GM23338 (cell line): Measurements from ENCODE around the gene ARMH1. TPM values are rescaled to one million over a fixed set of nuclear protein-coding genes. Genes with fewer than 3 reads are reported as not detected.

Experiments
- ATAC-seq: fragments of 200-7000 bp; cut with Tn5 transposase; 3 replicates; pipeline ENCODE4 v1.9.1; 2020
- DNase-seq: peaks from one replicate; pipeline ENCODE4 v3.0.0-alpha.2; 2015; ENCODE audit warnings: low spot score
- H2AFZ ChIP-seq: fragments of 200-600 bp; sonication (generic); 2 replicates; pipeline ENCODE4 v1.8.0; 2016; ENCODE audit warnings: antibody characterized with exemption, mild to moderate bottlenecking, moderate library complexity
- H3F3A ChIP-seq: fragments of 200-600 bp; sonication (generic); replicated peaks from 2 replicates; pipeline ENCODE4 v1.8.0; 2017; ENCODE audit warnings: antibody characterized with exemption, mixed run types, low read depth
- H3K27ac ChIP-seq: fragments of 200-600 bp; sonication (generic); 2 replicates; pipeline ENCODE4 v1.6.1; 2016; ENCODE audit warnings: low read depth
- H3K27me3 ChIP-seq: fragments of 200-600 bp; sonication (generic); 2 replicates; pipeline ENCODE4 v1.8.0; 2016; ENCODE audit warnings: mild to moderate bottlenecking, mixed run types, moderate library complexity; ENCODE audit not compliant: insufficient read depth
- H3K36me3 ChIP-seq: fragments of 200-600 bp; sonication (generic); 2 replicates; pipeline ENCODE4 v1.8.0; 2016; ENCODE audit warnings: mild to moderate bottlenecking; ENCODE audit not compliant: insufficient read depth
- H3K4me1 ChIP-seq: fragments of 200-600 bp; sonication (generic); 2 replicates; pipeline ENCODE4 v1.8.0; 2016; ENCODE audit warnings: mild to moderate bottlenecking, moderate library complexity; ENCODE audit not compliant: insufficient read depth
- H3K4me2 ChIP-seq: fragments of 200-600 bp; sonication (generic); 2 replicates; pipeline ENCODE4 v1.7.1; 2017; ENCODE audit warnings: mixed run types
- H3K4me3 ChIP-seq: fragments of 200-600 bp; sonication (generic); 2 replicates; pipeline ENCODE4 v1.6.1; 2016; ENCODE audit warnings: mixed run types
- H3K79me2 ChIP-seq: fragments of 200-600 bp; sonication (generic); replicated peaks from 2 replicates; pipeline ENCODE4 v1.8.0; 2017; ENCODE audit warnings: mild to moderate bottlenecking; ENCODE audit not compliant: insufficient read depth
- H3K9me2 ChIP-seq: fragments of 200-600 bp; sonication (generic); 2 replicates; pipeline ENCODE4 v1.8.0; 2017; ENCODE audit not compliant: insufficient read depth
- H4K20me1 ChIP-seq: fragments of 200-600 bp; sonication (generic); replicated peaks from 2 replicates; pipeline ENCODE4 v1.8.0; 2017; ENCODE audit warnings: mild to moderate bottlenecking; ENCODE audit not compliant: insufficient read depth
- H3K27ac Mint-ChIP-seq: 2 replicates; pipeline ENCODE4 v1.8.0; 2020; ENCODE audit warnings: inconsistent platforms, mild to moderate bottlenecking, moderate library complexity, mixed read lengths
- H3K27me3 Mint-ChIP-seq: 3 replicates; pipeline ENCODE4 v1.8.0; 2022; ENCODE audit warnings: low read depth, mild to moderate bottlenecking, moderate library complexity, mixed read lengths, inconsistent platforms; ENCODE audit not compliant: insufficient read depth, poor library complexity
- H3K36me3 Mint-ChIP-seq: 3 replicates; pipeline ENCODE4 v1.8.0; 2021; ENCODE audit warnings: low read depth, mild to moderate bottlenecking, inconsistent platforms, moderate library complexity, mixed read lengths
- H3K4me1 Mint-ChIP-seq: 3 replicates; pipeline ENCODE4 v1.8.0; 2020; ENCODE audit warnings: mild to moderate bottlenecking, inconsistent platforms, mixed read lengths
- H3K4me3 Mint-ChIP-seq: 3 replicates; pipeline ENCODE4 v1.8.0; 2021; ENCODE audit warnings: moderate library complexity, mild to moderate bottlenecking, inconsistent platforms, mixed read lengths
- H3K9me3 Mint-ChIP-seq: 3 replicates; pipeline ENCODE4 v1.8.0; 2020; ENCODE audit warnings: moderate library complexity, mild to moderate bottlenecking, inconsistent platforms, mixed read lengths
- CREB1 ChIP-seq: fragments of 250-450 bp; sonication (Bioruptor Pico); IDR thresholded peaks from 2 replicates; pipeline ENCODE4 v1.5.0; 2020; ENCODE audit warnings: low read depth, mild to moderate bottlenecking, moderate library complexity
- CTCF ChIP-seq, 2 experiments: fragments of 200-600 bp in 1 of 2; sonication (generic) in 1 of 2; conservative IDR thresholded peaks; 2 replicates each; pipeline versions ENCODE4 v1.5.1 to v1.6.1; 2016 to 2017; ENCODE audit warnings: antibody characterized with exemption in 2 of 2, low read depth in 2 of 2, mild to moderate bottlenecking in 2 of 2, moderate library complexity in 1 of 2
- EZH2 ChIP-seq: fragments of 200-600 bp; sonication (generic); IDR thresholded peaks from one replicate; pipeline ENCODE4 v1.8.0; 2017; ENCODE audit warnings: antibody characterized with exemption, mild to moderate bottlenecking, low read depth; ENCODE audit not compliant: unreplicated experiment
- EZH2phosphoT487 ChIP-seq: fragments of 200-600 bp; sonication (generic); IDR thresholded peaks from one replicate; pipeline ENCODE4 v1.8.1; 2018; ENCODE audit warnings: antibody characterized with exemption; ENCODE audit not compliant: unreplicated experiment
- JUNB ChIP-seq: IDR thresholded peaks from one replicate; pipeline ENCODE4 v1.6.1; 2016; ENCODE audit warnings: antibody characterized with exemption; ENCODE audit not compliant: unreplicated experiment
- REST ChIP-seq: IDR thresholded peaks from one replicate; pipeline ENCODE4 v1.6.1; 2018; ENCODE audit warnings: antibody characterized with exemption; ENCODE audit not compliant: unreplicated experiment
- polyA plus RNA-seq: library from polyadenylated mRNA; unstranded; fragments of >200 nt; fragmentation: Nextera tagmentation; extraction: Ambion mirVana; gene quantifications from 2 replicates; pipeline ENCODE4 v1.2.1, GENCODE V29; 2016
- total RNA-seq: library from RNA; depleted of rRNA; stranded (reverse); fragments of >200 nt; shearing (Covaris generic); gene quantifications from 2 replicates; pipeline ENCODE4 v1.2.3, GENCODE V29; 2014

ARMH1 gene
- total and polyA plus RNA-seq, 2 experiments from 2014 or later: 0.31 TPM; not detected in 1

GRCh38 chr1:44652445-44653106, 21.9 kb upstream of the ARMH1 start:
- peaks cover 41% of the 10 kb centered on the region for H3K4me1 Mint-ChIP-seq
- no peaks in the 10 kb centered on the region for H3K79me2 ChIP-seq
- no peak overlapping the region for H3K4me3 ChIP-seq
- H3K4me2 ChIP-seq: no peak overlapping the region
- H3K4me3 Mint-ChIP-seq: no peak overlapping the region
- H3K36me3 Mint-ChIP-seq: peaks cover 32% of the 10 kb centered on the region
- H4K20me1 ChIP-seq: peaks cover 12% of the 10 kb centered on the region
- H3K9me2 ChIP-seq: no peaks in the 10 kb centered on the region
- H3K27ac ChIP-seq: peak overlapping the region; percentile 84; the same call in 1 of the 2 replicates
- peaks cover 10% of the 10 kb centered on the region; the same call in 1 of the 2 replicates for H3F3A ChIP-seq
- no peaks in the 10 kb centered on the region for H3K27me3 ChIP-seq
- TF ChIP-seq CTCF (conservative IDR thresholded peaks at IDR 0.05; ENCODE audit: low read depth in 2 of 2) (peak; percentile 96 to 99), REST (no peak), CREB1 (CRISPR knock-in tag) (0 out of 2 replicates have a peak, but pooled peaks have one; percentile 18)
- peaks cover 13% of the 10 kb centered on the region for H3K27me3 Mint-ChIP-seq
- H2AFZ ChIP-seq: no peak overlapping the region
- H3K9me3 Mint-ChIP-seq: no peaks in the 10 kb centered on the region
- DNase-seq (peak; percentile 86), ATAC-seq (peak; percentile 79)
- peaks cover 7% of the 10 kb centered on the region; the same call in 1 of the 2 replicates for H3K36me3 ChIP-seq
- peaks cover 14% of the 10 kb centered on the region; the same call in 1 of the 2 replicates for H3K4me1 ChIP-seq
- 0 out of 2 replicates have a peak overlapping the region, but pooled peaks have one; percentile 28 for H3K27ac Mint-ChIP-seq

GRCh38 chr1:44653107-44653964, 21.2 kb upstream of the ARMH1 start:
- Histone ChIP-seq H3K4me1 (peaks cover 14% of the 10 kb centered on the region; the same call in 1 of the 2 replicates), H4K20me1 (peaks cover 12% of the 10 kb centered on the region), H2AFZ (no peak overlapping the region), H3F3A (peaks cover 10% of the 10 kb centered on the region; the same call in 1 of the 2 replicates), H3K4me3 (no peak overlapping the region), H3K36me3 (peaks cover 7% of the 10 kb centered on the region; the same call in 1 of the 2 replicates), H3K27ac (no peak overlapping the region), H3K27me3 (no peaks in the 10 kb centered on the region), H3K79me2 (no peaks in the 10 kb centered on the region), H3K9me2 (no peaks in the 10 kb centered on the region), H3K4me2 (0 out of 2 replicates have a peak overlapping the region, but pooled peaks have one; percentile 32)
- DNase-seq (no peak), ATAC-seq (no peak)
- peaks cover 41% of the 10 kb centered on the region for H3K4me1 Mint-ChIP-seq
- no peak overlapping the region for H3K27ac Mint-ChIP-seq
- H3K27me3 Mint-ChIP-seq: peaks cover 13% of the 10 kb centered on the region
- peaks cover 27% of the 10 kb centered on the region for H3K36me3 Mint-ChIP-seq
- H3K9me3 Mint-ChIP-seq: no peaks in the 10 kb centered on the region
- H3K4me3 Mint-ChIP-seq: peak overlapping the region; percentile 13; the same call in 1 of the 3 replicates
- TF ChIP-seq JUNB (no peak), EZH2phosphoT487 (no peak), EZH2 (no peak)
